ENCODE data around the gene MRPL50.

MRPL50 gene

DNA sequence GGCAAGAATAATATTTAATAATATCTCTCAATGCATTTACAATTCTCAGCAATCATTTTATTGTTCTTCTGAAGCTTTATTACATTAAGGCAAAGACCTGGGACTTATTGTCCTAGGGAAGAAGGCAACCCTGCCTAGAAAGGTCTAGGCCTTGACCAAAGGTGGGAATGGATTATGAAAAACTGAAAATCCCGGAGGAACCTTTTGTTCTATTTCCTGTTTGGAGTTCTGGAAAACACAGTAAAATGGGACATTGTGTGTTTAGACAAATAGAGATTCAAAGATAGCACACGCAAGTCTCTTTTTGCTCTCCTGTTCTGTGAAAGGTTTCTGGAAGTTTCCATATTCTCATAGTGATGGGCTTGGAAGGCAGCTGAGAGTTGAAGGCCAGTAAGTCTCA is 44.7 kb downstream of the MRPL50 start:
- Histone ChIP-seq H3K9me3 (ENCODE audit: insufficient read depth, low read depth, low read length) (peaks cover 8% of the 10 kb centered on the region), H3K79me1 (ENCODE audit: low read length) (no peaks in the 10 kb centered on the region), H3K4me2 (ENCODE audit: low read length) (no peak overlapping the region), H3K4me1 (ENCODE audit: control insufficient read depth in 1 of 2, insufficient read depth in 2 of 2, low read length in 2 of 2) (no peaks in the 10 kb centered on the region), H3K4me3 (ENCODE audit: low read depth, low read length) (no peak overlapping the region), H2BK5ac (ENCODE audit: low read depth, low read length, poor library complexity) (no peak overlapping the region), H3K27me3 (ENCODE audit: insufficient read depth, low read length) (no peaks in the 10 kb centered on the region), H3K79me2 (ENCODE audit: control insufficient read depth, insufficient read depth, low read length, poor library complexity) (no peaks in the 10 kb centered on the region), H2BK12ac (ENCODE audit: low read length) (no peak overlapping the region), H3K14ac (ENCODE audit: low read length) (no peak overlapping the region), H2AFZ (ENCODE audit: insufficient read depth, low read length, poor library complexity) (no peak overlapping the region), H2AK5ac (ENCODE audit: low read length) (no peak overlapping the region), H4K12ac (ENCODE audit: low read depth, low read length) (no peak overlapping the region), H3K27ac (ENCODE audit: low read depth, low read length) (no peak overlapping the region), H4K91ac (ENCODE audit: low read depth, low read length) (no peak overlapping the region), H2BK120ac (ENCODE audit: insufficient read depth, low read length, poor library complexity) (no peak overlapping the region), H3K36me3 (ENCODE audit: control insufficient read depth in 1 of 2, insufficient read depth in 2 of 2, low read length in 2 of 2) (no peaks in the 10 kb centered on the region), H3K18ac (ENCODE audit: low read length) (no peak overlapping the region), H3K9ac (ENCODE audit: low read length) (no peak overlapping the region), H4K8ac (ENCODE audit: low read depth, low read length) (no peak overlapping the region), H3K4ac (ENCODE audit: low read depth, low read length) (no peak overlapping the region), H3K23ac (ENCODE audit: low read length) (no peak overlapping the region)
- WGBS (ENCODE audit: extremely low coverage, insufficient coverage, insufficient read length): no CpG with 5 or more reads among the region's 2 CpGs
- no peak for DNase-seq

DNA sequence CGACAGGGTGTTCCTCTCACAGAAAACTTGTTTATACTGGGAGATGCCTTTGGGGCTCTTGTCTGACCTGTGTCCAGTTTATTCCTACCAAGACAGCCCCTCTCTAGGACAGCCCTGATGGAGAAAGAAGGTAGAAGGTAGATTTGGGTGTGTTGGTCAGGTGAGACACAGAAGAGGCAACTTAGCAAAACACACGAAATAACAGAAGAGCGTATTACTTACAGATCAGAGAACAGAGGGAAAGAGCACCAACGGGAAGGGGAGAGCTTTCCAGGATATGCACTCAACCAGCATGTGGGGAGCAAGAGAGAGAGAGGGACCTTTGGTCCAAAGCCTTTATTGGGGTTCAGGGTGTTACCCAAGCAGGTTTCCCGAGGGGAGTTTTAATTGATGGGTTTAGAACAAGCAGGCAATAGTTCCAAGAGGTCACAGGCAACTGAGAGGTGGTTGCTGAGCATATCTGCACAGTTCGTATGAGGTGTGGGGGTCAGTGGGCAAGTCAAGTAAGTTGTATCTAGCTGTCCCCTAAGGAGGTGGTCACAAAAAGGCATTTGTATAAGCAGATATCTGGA is 45.4 kb downstream of the MRPL50 start:
- no peak overlapping the region for H2AFZ ChIP-seq (ENCODE audit: insufficient read depth, low read length, poor library complexity)
- H3K27me3 ChIP-seq (ENCODE audit: insufficient read depth, low read length): no peaks in the 10 kb centered on the region
- H2BK120ac ChIP-seq (ENCODE audit: insufficient read depth, low read length, poor library complexity): no peak overlapping the region
- H3K23ac ChIP-seq (ENCODE audit: low read length): no peak overlapping the region
- no peak overlapping the region for H3K14ac ChIP-seq (ENCODE audit: low read length)
- no peaks in the 10 kb centered on the region for H3K79me1 ChIP-seq (ENCODE audit: low read length)
- H3K9me3 ChIP-seq (ENCODE audit: insufficient read depth, low read depth, low read length): peaks cover 5% of the 10 kb centered on the region
- no peak overlapping the region for H2BK5ac ChIP-seq (ENCODE audit: low read depth, low read length, poor library complexity)
- H3K79me2 ChIP-seq (ENCODE audit: control insufficient read depth, insufficient read depth, low read length, poor library complexity): no peaks in the 10 kb centered on the region
- no peak overlapping the region for H2AK5ac ChIP-seq (ENCODE audit: low read length)
- no peak overlapping the region for H3K27ac ChIP-seq (ENCODE audit: low read depth, low read length)
- no peak overlapping the region for H3K4me3 ChIP-seq (ENCODE audit: low read depth, low read length)
- no peaks in the 10 kb centered on the region for H3K36me3 ChIP-seq (ENCODE audit: control insufficient read depth in 1 of 2, insufficient read depth in 2 of 2, low read length in 2 of 2)
- H3K4me2 ChIP-seq (ENCODE audit: low read length): no peak overlapping the region
- H3K9ac ChIP-seq (ENCODE audit: low read length): peak overlapping the region; percentile 40
- H3K18ac ChIP-seq (ENCODE audit: low read length): no peak overlapping the region
- H4K8ac ChIP-seq (ENCODE audit: low read depth, low read length): no peak overlapping the region
- no peaks in the 10 kb centered on the region for H3K4me1 ChIP-seq (ENCODE audit: control insufficient read depth in 1 of 2, insufficient read depth in 2 of 2, low read length in 2 of 2)
- H4K91ac ChIP-seq (ENCODE audit: low read depth, low read length): no peak overlapping the region
- H3K4ac ChIP-seq (ENCODE audit: low read depth, low read length): no peak overlapping the region
- no peak overlapping the region for H2BK12ac ChIP-seq (ENCODE audit: low read length)
- no CpG with 5 or more reads among the region's 6 CpGs for WGBS (ENCODE audit: extremely low coverage, insufficient coverage, insufficient read length)
- H4K12ac ChIP-seq (ENCODE audit: low read depth, low read length): no peak overlapping the region
- DNase-seq: no peak

DNA sequence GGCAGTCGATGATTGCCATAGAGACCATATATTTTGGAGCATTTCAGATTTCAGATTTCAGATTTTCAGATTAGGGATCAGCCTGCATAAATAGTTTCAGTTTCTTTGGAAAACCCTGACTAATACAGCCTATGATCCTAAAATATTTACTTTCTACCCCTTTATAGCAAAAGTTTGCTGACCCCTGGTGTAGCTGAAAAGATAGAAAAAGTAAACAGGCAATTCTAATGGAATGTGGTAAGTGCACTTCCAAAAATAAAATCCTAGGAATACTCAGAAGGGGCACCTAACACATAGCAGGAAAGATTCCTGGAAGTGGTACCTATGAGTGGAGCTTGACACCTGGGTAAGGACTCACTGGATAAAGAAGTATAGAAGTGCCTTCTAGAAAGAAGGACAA is 48.1 kb downstream of the MRPL50 start:
- Histone ChIP-seq H3K9me3 (ENCODE audit: insufficient read depth, low read depth, low read length) (peaks cover 2% of the 10 kb centered on the region), H3K9ac (ENCODE audit: low read length) (no peak overlapping the region), H3K4me1 (ENCODE audit: control insufficient read depth in 1 of 2, insufficient read depth in 2 of 2, low read length in 2 of 2) (no peaks in the 10 kb centered on the region), H2BK120ac (ENCODE audit: insufficient read depth, low read length, poor library complexity) (no peak overlapping the region), H2AK5ac (ENCODE audit: low read length) (no peak overlapping the region), H2BK5ac (ENCODE audit: low read depth, low read length, poor library complexity) (no peak overlapping the region), H3K23ac (ENCODE audit: low read length) (no peak overlapping the region), H3K27ac (ENCODE audit: low read depth, low read length) (no peak overlapping the region), H3K4me3 (ENCODE audit: low read depth, low read length) (no peak overlapping the region), H3K79me1 (ENCODE audit: low read length) (no peaks in the 10 kb centered on the region), H2BK12ac (ENCODE audit: low read length) (no peak overlapping the region), H2AFZ (ENCODE audit: insufficient read depth, low read length, poor library complexity) (no peak overlapping the region), H4K12ac (ENCODE audit: low read depth, low read length) (no peak overlapping the region), H3K18ac (ENCODE audit: low read length) (no peak overlapping the region), H3K36me3 (ENCODE audit: control insufficient read depth in 1 of 2, insufficient read depth in 2 of 2, low read length in 2 of 2) (no peaks in the 10 kb centered on the region), H3K14ac (ENCODE audit: low read length) (no peak overlapping the region), H3K4me2 (ENCODE audit: low read length) (no peak overlapping the region), H3K4ac (ENCODE audit: low read depth, low read length) (no peak overlapping the region), H3K79me2 (ENCODE audit: control insufficient read depth, insufficient read depth, low read length, poor library complexity) (no peaks in the 10 kb centered on the region), H3K27me3 (ENCODE audit: insufficient read depth, low read length) (no peaks in the 10 kb centered on the region), H4K8ac (ENCODE audit: low read depth, low read length) (no peak overlapping the region), H4K91ac (ENCODE audit: low read depth, low read length) (no peak overlapping the region)
- WGBS (ENCODE audit: extremely low coverage, insufficient coverage, insufficient read length): no CpG with 5 or more reads among the region's 1 CpG
- peak in 1 of 2 donors; percentile 4 for DNase-seq

DNA sequence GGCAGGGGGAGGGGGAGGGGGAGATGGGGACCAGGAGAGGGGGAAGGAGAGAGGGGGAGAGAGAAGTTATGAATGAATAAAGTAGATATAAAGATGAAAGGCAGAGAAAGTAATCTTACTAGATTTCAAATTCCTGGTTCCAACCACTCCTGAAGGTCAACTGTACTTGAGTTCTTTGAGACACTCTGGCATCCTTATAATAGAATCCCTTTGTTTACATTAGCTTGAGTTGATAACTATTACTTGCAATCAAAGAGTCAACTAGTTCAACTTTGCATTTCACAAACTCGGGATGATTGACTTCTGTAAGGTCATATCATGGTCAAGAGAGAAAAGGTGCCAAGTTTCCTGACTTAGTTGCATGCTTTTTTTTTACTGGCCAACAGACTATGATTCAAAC is 55.8 kb downstream of the MRPL50 start:
- Histone ChIP-seq H3K79me2 (ENCODE audit: control insufficient read depth, insufficient read depth, low read length, poor library complexity) (no peaks in the 10 kb centered on the region), H2AK5ac (ENCODE audit: low read length) (no peak overlapping the region), H3K18ac (ENCODE audit: low read length) (no peak overlapping the region), H3K27me3 (ENCODE audit: insufficient read depth, low read length) (no peaks in the 10 kb centered on the region), H2BK12ac (ENCODE audit: low read length) (no peak overlapping the region), H4K91ac (ENCODE audit: low read depth, low read length) (no peak overlapping the region), H3K27ac (ENCODE audit: low read depth, low read length) (no peak overlapping the region), H3K4me2 (ENCODE audit: low read length) (no peak overlapping the region), H3K4me1 (ENCODE audit: control insufficient read depth in 1 of 2, insufficient read depth in 2 of 2, low read length in 2 of 2) (no peaks in the 10 kb centered on the region), H3K4me3 (ENCODE audit: low read depth, low read length) (no peak overlapping the region), H3K79me1 (ENCODE audit: low read length) (no peaks in the 10 kb centered on the region), H3K4ac (ENCODE audit: low read depth, low read length) (no peak overlapping the region), H2BK120ac (ENCODE audit: insufficient read depth, low read length, poor library complexity) (no peak overlapping the region), H4K8ac (ENCODE audit: low read depth, low read length) (no peak overlapping the region), H3K9me3 (ENCODE audit: insufficient read depth, low read depth, low read length) (no peaks in the 10 kb centered on the region), H4K12ac (ENCODE audit: low read depth, low read length) (no peak overlapping the region), H3K36me3 (ENCODE audit: control insufficient read depth in 1 of 2, insufficient read depth in 2 of 2, low read length in 2 of 2) (no peaks in the 10 kb centered on the region), H3K23ac (ENCODE audit: low read length) (no peak overlapping the region), H2AFZ (ENCODE audit: insufficient read depth, low read length, poor library complexity) (no peak overlapping the region), H3K9ac (ENCODE audit: low read length) (no peak overlapping the region), H3K14ac (ENCODE audit: low read length) (no peak overlapping the region), H2BK5ac (ENCODE audit: low read depth, low read length, poor library complexity) (no peak overlapping the region)
- DNase-seq: no peak
- no CpG with 5 or more reads among the region's 1 CpG for WGBS (ENCODE audit: extremely low coverage, insufficient coverage, insufficient read length)

All from trophoblast cell (in vitro differentiated cells and primary cell).